CD14-positive monocyte (primary cell): ENCODE results near the gene CCDC85C. TPM values are rescaled to one million over a fixed set of nuclear protein-coding genes. Genes with fewer than 3 reads are reported as not detected.

ENCODE experiments used
- DNase-seq, 3 donors: peaks; one replicate each; pipeline ENCODE4 v3.0.0-alpha.2; 2011 to 2022
- H2AFZ ChIP-seq: 2 replicates; pipeline ENCODE4 v1.6.0; 2012; ENCODE audit warnings: mild to moderate bottlenecking, low read depth, low read length, inconsistent platforms; ENCODE audit not compliant: insufficient read depth, poor library complexity, severe bottlenecking
- H3K27ac ChIP-seq, 2 donors: 1 replicate in 1 of 2; 2 replicates in 1 of 2; pipeline ENCODE4 v1.5.1; 2012 to 2013; ENCODE audit warnings: low read length in 2 of 2, control low read depth in 1 of 2, inconsistent platforms in 1 of 2, low read depth in 1 of 2, mild to moderate bottlenecking in 1 of 2
- H3K27me3 ChIP-seq, 2 donors: one replicate each; pipeline versions ENCODE4 v1.6.0 to v1.6.1; 2011 to 2013; ENCODE audit warnings: low read length in 2 of 2; ENCODE audit not compliant: control insufficient read depth in 2 of 2, insufficient read depth in 2 of 2
- H3K36me3 ChIP-seq, 2 donors: replicated peaks in 1 of 2; 1 replicate in 1 of 2; 2 replicates in 1 of 2; pipeline versions ENCODE4 v1.5.1 to v1.6.1; 2012 to 2013; ENCODE audit warnings: low read length in 2 of 2, control low read depth in 1 of 2, inconsistent platforms in 1 of 2, mild to moderate bottlenecking in 1 of 2; ENCODE audit not compliant: insufficient read depth in 2 of 2, control insufficient read depth in 1 of 2
- H3K4me1 ChIP-seq, 2 donors: 1 replicate in 1 of 2; 2 replicates in 1 of 2; pipeline versions ENCODE4 v1.5.1 to v1.6.1; 2012 to 2013; ENCODE audit warnings: low read length in 2 of 2, control low read depth in 1 of 2, inconsistent platforms in 1 of 2, mild to moderate bottlenecking in 1 of 2, moderate library complexity in 1 of 2; ENCODE audit not compliant: insufficient read depth in 2 of 2, control insufficient read depth in 1 of 2
- H3K4me2 ChIP-seq: replicated peaks from 2 replicates; pipeline ENCODE3; 2012; ENCODE audit warnings: low read length, moderate library complexity, mild to moderate bottlenecking; ENCODE audit not compliant: poor library complexity, severe bottlenecking; ENCODE audit errors: extremely low read depth
- H3K4me3 ChIP-seq, 3 experiments: fragments of 200-600 bp in 1 of 3; sonication (generic) in 1 of 3; replicated peaks in 1 of 3; 1 replicate in 2 of 3; 2 replicates in 1 of 3; pipeline ENCODE4 v1.5.1; 2011 to 2013; ENCODE audit warnings: low read length in 3 of 3, mild to moderate bottlenecking in 3 of 3, control low read depth in 2 of 3, low read depth in 2 of 3, inconsistent platforms in 1 of 3, moderate library complexity in 1 of 3
- H3K79me2 ChIP-seq: 2 replicates; pipeline ENCODE4 v1.6.0; 2012; ENCODE audit warnings: mild to moderate bottlenecking, control low read depth, inconsistent platforms, low read length, moderate library complexity; ENCODE audit not compliant: insufficient read depth
- H3K9ac ChIP-seq: 2 replicates; pipeline ENCODE4 v1.6.0; 2017; ENCODE audit warnings: low read length, mild to moderate bottlenecking; ENCODE audit not compliant: insufficient read depth, poor library complexity, severe bottlenecking
- H3K9me3 ChIP-seq, 2 donors: replicated peaks in 1 of 2; 1 replicate in 1 of 2; 2 replicates in 1 of 2; pipeline versions ENCODE4 v1.5.1 to v1.6.1; 2012 to 2013; ENCODE audit warnings: low read length in 2 of 2, control low read depth in 1 of 2; ENCODE audit not compliant: control insufficient read depth in 1 of 2, insufficient read depth in 1 of 2
- H4K20me1 ChIP-seq: 2 replicates; pipeline ENCODE4 v1.6.0; 2012; ENCODE audit warnings: mild to moderate bottlenecking, low read length, control low read depth, moderate library complexity; ENCODE audit not compliant: insufficient read depth
- H3K27ac Mint-ChIP-seq, 7 donors: one replicate each; pipeline ENCODE4 v1.8.0; 2020; ENCODE audit warnings: mild to moderate bottlenecking in 7 of 7, mixed read lengths in 7 of 7, moderate library complexity in 6 of 7, inconsistent platforms in 2 of 7
- H3K27me3 Mint-ChIP-seq, 3 donors: one replicate each; pipeline ENCODE4 v1.8.0; 2021 to 2022; ENCODE audit warnings: low read depth in 3 of 3, mild to moderate bottlenecking in 3 of 3, mixed read lengths in 3 of 3, moderate library complexity in 3 of 3, inconsistent platforms in 1 of 3
- H3K36me3 Mint-ChIP-seq, 2 donors: one replicate each; pipeline ENCODE4 v1.8.0; 2020; ENCODE audit warnings: mixed read lengths in 2 of 2, inconsistent platforms in 1 of 2, mild to moderate bottlenecking in 1 of 2
- H3K4me1 Mint-ChIP-seq: one replicate; pipeline ENCODE4 v1.8.0; 2020; ENCODE audit warnings: mild to moderate bottlenecking, mixed read lengths
- H3K4me3 Mint-ChIP-seq, 2 donors: one replicate each; pipeline ENCODE4 v1.8.0; 2020; ENCODE audit warnings: mild to moderate bottlenecking in 2 of 2, mixed read lengths in 2 of 2, moderate library complexity in 1 of 2
- H3K9me3 Mint-ChIP-seq, 7 donors: one replicate each; pipeline ENCODE4 v1.8.0; 2020 to 2022; ENCODE audit warnings: mixed read lengths in 7 of 7, mild to moderate bottlenecking in 6 of 7, moderate library complexity in 6 of 7, inconsistent platforms in 2 of 7
- CTCF ChIP-seq: fragments of 200-600 bp; IDR thresholded peaks from one replicate; pipeline ENCODE4 v1.8.0; 2022; ENCODE audit warnings: antibody characterized with exemption, mild to moderate bottlenecking
- WGBS: methylation state at CpG from one replicate; pipeline ENCODE4 v1.1.5; 2013; ENCODE audit warnings: missing lambda C conversion rate; ENCODE audit not compliant: insufficient coverage; 5-methylcytosine and 5-hydroxymethylcytosine counted together
- intact Hi-C, 2 donors: fragments of 100-400 bp; cut with micrococcal nuclease; formaldehyde crosslinking; loops; one replicate each; pipeline versions ENCODE4 v1.15.0 to v1.15.1; 2023
- polyA plus RNA-seq, 3 donors: library from polyadenylated mRNA; depleted of rRNA in 1 of 3; unstranded in 2 of 3; stranded (reverse) in 1 of 3; fragments of 300-500 nt in 2 of 3; fragments of >200 nt in 1 of 3; fragmentation: Illumina TruSeq in 2 of 3; gene quantifications; 1 replicate in 2 of 3; 2 replicates in 1 of 3; pipeline ENCODE4 v1.2.3, GENCODE V29; 2012 to 2021

CCDC85C gene
- polyA plus RNA-seq, 3 donors: under 0.01 to 0.03 TPM; not detected in 1

- no peak overlapping the region for H3K4me3 ChIP-seq
- intact Hi-C loops: no loop called here
- 75% methylated on average over 1 of the region's 2 CpGs for WGBS
- H3K27me3 ChIP-seq: no peaks in the 10 kb centered on the region
- H3K4me1 ChIP-seq: no peaks in the 10 kb centered on the region
- H3K4me1 Mint-ChIP-seq: no peaks in the 10 kb centered on the region
- no peak overlapping the region for H3K27ac Mint-ChIP-seq
- H3K36me3 Mint-ChIP-seq: no peaks in the 10 kb centered on the region
- no peak overlapping the region for H3K4me3 Mint-ChIP-seq
- H3K27ac ChIP-seq: no peak overlapping the region
- no peak for TF ChIP-seq CTCF
- H2AFZ ChIP-seq: no peak overlapping the region
- H3K27me3 Mint-ChIP-seq: peaks cover 5 to 12% (median 9%) of the 10 kb centered on the region in 3 donors
- H4K20me1 ChIP-seq: no peaks in the 10 kb centered on the region
- no peak for DNase-seq
- no peaks in the 10 kb centered on the region for H3K79me2 ChIP-seq
- no peaks in the 10 kb centered on the region for H3K9me3 Mint-ChIP-seq
- no peaks in the 10 kb centered on the region for H3K9me3 ChIP-seq
- H3K36me3 ChIP-seq: no peaks in the 10 kb centered on the region
- no peak overlapping the region for H3K9ac ChIP-seq
- H3K4me2 ChIP-seq: no peak overlapping the region
Measured at GRCh38 chr14:99592394-99592793, 11.6 kb downstream of the CCDC85C start.

- Histone ChIP-seq H3K4me2 (no peak overlapping the region), H4K20me1 (no peaks in the 10 kb centered on the region), H3K27me3 (no peaks in the 10 kb centered on the region), H3K36me3 (no peaks in the 10 kb centered on the region), H3K4me1 (no peaks in the 10 kb centered on the region), H3K4me3 (no peak overlapping the region), H3K9ac (no peak overlapping the region), H3K27ac (no peak overlapping the region), H3K79me2 (no peaks in the 10 kb centered on the region), H3K9me3 (no peaks in the 10 kb centered on the region), H2AFZ (no peak overlapping the region)
- no peaks in the 10 kb centered on the region for H3K4me1 Mint-ChIP-seq
- no peak for DNase-seq
- no peaks in the 10 kb centered on the region for H3K9me3 Mint-ChIP-seq
- no peaks in the 10 kb centered on the region for H3K36me3 Mint-ChIP-seq
- no peak overlapping the region for H3K27ac Mint-ChIP-seq
- intact Hi-C loops: no loop called here
- WGBS: 87% methylated on average over 20 of the region's 28 CpGs
- no peak overlapping the region for H3K4me3 Mint-ChIP-seq
- peaks cover 5 to 12% (median 9%) of the 10 kb centered on the region in 3 donors for H3K27me3 Mint-ChIP-seq
- TF ChIP-seq CTCF: no peak
Measured at GRCh38 chr14:99590746-99591555, 13.1 kb downstream of the CCDC85C start.
